ENCODE results near the gene LBX1.

DNA sequence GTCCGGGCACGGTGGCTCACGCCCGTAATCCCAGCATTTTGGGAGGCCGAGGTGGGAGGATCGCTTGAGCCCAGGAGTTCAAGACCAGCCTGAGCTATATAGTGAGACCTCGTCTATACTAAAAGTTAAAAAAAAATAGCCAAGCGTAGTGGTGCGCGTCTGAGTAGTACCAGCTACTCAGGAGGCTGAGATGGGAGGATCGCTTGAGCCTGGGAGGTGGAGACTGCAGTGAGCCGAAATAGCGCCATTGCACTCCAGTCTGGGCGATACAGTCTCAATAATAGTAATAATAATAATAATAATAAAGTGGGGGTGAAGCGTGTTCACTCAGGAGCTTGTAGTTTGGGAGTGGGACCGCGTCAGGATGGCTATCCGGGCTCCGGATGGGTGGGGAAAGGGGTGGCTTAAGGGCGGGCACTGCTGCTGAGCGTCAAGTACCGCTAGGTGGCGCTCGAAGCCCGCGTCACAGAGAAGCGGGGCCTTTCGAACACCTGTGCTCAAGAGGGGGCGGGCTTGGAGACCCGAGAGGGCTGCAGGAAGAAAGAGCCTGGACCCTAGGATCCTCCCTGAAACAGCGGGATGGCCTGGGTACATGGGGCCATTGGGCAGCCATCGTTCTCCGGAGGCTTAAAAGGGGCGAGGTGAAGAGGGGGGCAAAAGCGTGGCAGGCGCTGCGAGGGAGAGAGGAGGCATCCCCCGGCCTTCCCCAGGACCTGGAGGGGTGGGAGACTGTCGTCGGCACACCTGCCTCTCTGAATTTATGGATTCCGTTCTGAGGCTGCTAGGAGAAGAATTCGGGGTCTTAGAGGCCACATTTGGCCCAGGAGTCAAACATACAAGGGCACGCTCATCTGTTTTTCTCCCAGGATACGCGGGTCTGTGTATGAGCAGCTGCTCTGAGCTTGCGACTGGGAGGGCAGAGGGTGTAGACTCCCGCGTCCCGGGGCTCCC, 14.5 kb downstream of the LBX1 start:
- TF ChIP-seq CTCF (IDR thresholded peaks at IDR 0.05), result no peak
- no peak for TF ChIP-seq POLR2A (IDR thresholded peaks at IDR 0.05)
